ENCODE results near the gene SLN. TPM values are rescaled to one million over a fixed set of nuclear protein-coding genes. Genes with fewer than 3 reads are reported as not detected.

SLN gene
- total RNA-seq, 1 experiment from 2014 or later: 0.40 TPM

DNA sequence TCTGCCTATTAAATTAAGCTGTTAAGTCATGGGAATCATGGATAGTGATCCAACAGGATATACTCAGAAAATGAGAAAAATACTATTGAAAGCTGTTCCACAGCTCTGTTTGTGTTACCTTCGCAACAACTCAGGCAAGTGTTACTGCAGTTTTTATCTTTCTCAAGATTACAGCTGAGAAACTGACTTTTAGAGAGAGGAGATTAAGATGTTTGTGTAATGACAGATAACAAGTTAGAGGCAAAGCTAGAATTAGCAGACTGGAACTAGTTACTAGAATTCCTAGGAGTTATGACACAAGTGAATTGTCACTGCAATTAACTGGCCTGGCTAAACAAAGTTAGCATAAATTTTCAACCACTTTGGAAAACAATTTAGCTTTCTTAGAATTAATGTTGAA is 1.6 kb downstream of the SLN start:
- Histone ChIP-seq H3K36me3 (ENCODE audit: low read depth, low read length) (no peaks in the 10 kb centered on the region), H3K79me2 (ENCODE audit: low read length) (no peaks in the 10 kb centered on the region), H3K27me3 (ENCODE audit: low read length) (peaks cover 53% of the 10 kb centered on the region), H3K9me3 (ENCODE audit: low read length) (no peaks in the 10 kb centered on the region), H3K4me2 (ENCODE audit: low read length) (no peak overlapping the region), H2AFZ (ENCODE audit: low read length) (no peak overlapping the region), H3K4me3 (ENCODE audit: low read length) (no peak overlapping the region), H3K9me2 (replicated peaks; ENCODE audit: low read length) (no peaks in the 10 kb centered on the region), H3F3A (ENCODE audit: low read length, unreplicated experiment) (peaks cover 4% of the 10 kb centered on the region), H4K20me1 (ENCODE audit: low read length) (no peaks in the 10 kb centered on the region), H3K9ac (ENCODE audit: low read length) (no peak overlapping the region), H3K4me1 (ENCODE audit: insufficient read depth, low read length) (peaks cover 6% of the 10 kb centered on the region), H3K27ac (ENCODE audit: low read length) (no peak overlapping the region)
- intact Hi-C loops (cut with micrococcal nuclease): no loop called here
- ChIA-PET CTCF (no interaction called here), POLR2A (ENCODE audit: unreplicated experiment) (no interaction called here)
- no peak for TF ChIP-seq EZH2 (IDR thresholded peaks at IDR 0.05; ENCODE audit: low read length, unreplicated experiment)
- TF ChIP-seq, protein P1, sequence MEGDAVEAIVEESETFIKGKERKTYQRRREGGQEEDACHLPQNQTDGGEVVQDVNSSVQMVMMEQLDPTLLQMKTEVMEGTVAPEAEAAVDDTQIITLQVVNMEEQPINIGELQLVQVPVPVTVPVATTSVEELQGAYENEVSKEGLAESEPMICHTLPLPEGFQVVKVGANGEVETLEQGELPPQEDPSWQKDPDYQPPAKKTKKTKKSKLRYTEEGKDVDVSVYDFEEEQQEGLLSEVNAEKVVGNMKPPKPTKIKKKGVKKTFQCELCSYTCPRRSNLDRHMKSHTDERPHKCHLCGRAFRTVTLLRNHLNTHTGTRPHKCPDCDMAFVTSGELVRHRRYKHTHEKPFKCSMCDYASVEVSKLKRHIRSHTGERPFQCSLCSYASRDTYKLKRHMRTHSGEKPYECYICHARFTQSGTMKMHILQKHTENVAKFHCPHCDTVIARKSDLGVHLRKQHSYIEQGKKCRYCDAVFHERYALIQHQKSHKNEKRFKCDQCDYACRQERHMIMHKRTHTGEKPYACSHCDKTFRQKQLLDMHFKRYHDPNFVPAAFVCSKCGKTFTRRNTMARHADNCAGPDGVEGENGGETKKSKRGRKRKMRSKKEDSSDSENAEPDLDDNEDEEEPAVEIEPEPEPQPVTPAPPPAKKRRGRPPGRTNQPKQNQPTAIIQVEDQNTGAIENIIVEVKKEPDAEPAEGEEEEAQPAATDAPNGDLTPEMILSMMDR (conservative IDR thresholded peaks at IDR 0.05; ENCODE audit: low read depth, low read length): no peak
- no peak for TF ChIP-seq EZH2phosphoT487 (IDR thresholded peaks at IDR 0.05; ENCODE audit: borderline replicate concordance, low read length)
- ATAC-seq (no peak), DNase-seq (no peak)
- no TSS peak for BruUV-seq (replicated peaks)

GRCh38 chr11:107708792-107709191 is 3.1 kb downstream of the SLN start:
- H3K4me2 ChIP-seq (ENCODE audit: low read length): no peak overlapping the region
- no peaks in the 10 kb centered on the region for H3K79me2 ChIP-seq (ENCODE audit: low read length)
- H3K9me3 ChIP-seq (ENCODE audit: low read length): no peaks in the 10 kb centered on the region
- peaks cover 38% of the 10 kb centered on the region for H3K27me3 ChIP-seq (ENCODE audit: low read length)
- 0 out of 2 replicates have a peak, but pooled peaks cover 3% of the 10 kb centered on the region for H3K9me2 ChIP-seq (replicated peaks; ENCODE audit: low read length)
- peaks cover 5% of the 10 kb centered on the region for H3F3A ChIP-seq (ENCODE audit: low read length, unreplicated experiment)
- no peak overlapping the region for H3K9ac ChIP-seq (ENCODE audit: low read length)
- DNase-seq (no peak), ATAC-seq (no peak)
- no peak overlapping the region for H3K4me3 ChIP-seq (ENCODE audit: low read length)
- no peaks in the 10 kb centered on the region for H4K20me1 ChIP-seq (ENCODE audit: low read length)
- intact Hi-C loops (cut with micrococcal nuclease): no loop called here
- no peaks in the 10 kb centered on the region for H3K36me3 ChIP-seq (ENCODE audit: low read depth, low read length)
- TF ChIP-seq EZH2phosphoT487 (IDR thresholded peaks at IDR 0.05; ENCODE audit: borderline replicate concordance, low read length): no peak
- TF ChIP-seq EZH2 (IDR thresholded peaks at IDR 0.05; ENCODE audit: low read length, unreplicated experiment): no peak
- TF ChIP-seq, protein P1 (conservative IDR thresholded peaks at IDR 0.05; ENCODE audit: low read depth, low read length): no peak
- peaks cover 20% of the 10 kb centered on the region for H3K4me1 ChIP-seq (ENCODE audit: insufficient read depth, low read length)
- BruUV-seq (replicated peaks): no TSS peak
- ChIA-PET POLR2A (ENCODE audit: unreplicated experiment) (no interaction called here), CTCF (no interaction called here)
- H3K27ac ChIP-seq (ENCODE audit: low read length): no peak overlapping the region
- H2AFZ ChIP-seq (ENCODE audit: low read length): no peak overlapping the region

DNA sequence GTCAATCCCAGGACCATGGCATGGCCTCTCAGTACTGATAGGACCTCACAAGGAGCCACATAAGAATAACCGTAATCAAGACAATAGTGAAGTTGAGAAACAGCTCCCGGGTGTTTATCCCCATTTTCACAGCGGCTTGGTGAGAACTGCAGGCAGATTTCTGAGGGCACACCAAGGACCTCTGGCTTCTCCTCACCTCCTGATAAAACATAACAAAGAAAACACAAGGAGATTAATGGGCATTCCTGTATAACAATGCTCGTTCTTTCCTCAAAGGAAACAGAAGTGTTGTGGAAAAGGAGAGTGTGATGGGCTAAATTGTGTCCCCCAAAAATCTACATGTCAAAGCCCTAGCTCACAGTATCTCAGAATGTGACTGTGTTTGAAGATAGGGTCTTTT is 4.0 kb downstream of the SLN start:
- POLR2A ChIA-PET (ENCODE audit: unreplicated experiment): no interaction called here
- TF ChIP-seq EZH2phosphoT487 (IDR thresholded peaks at IDR 0.05; ENCODE audit: borderline replicate concordance, low read length) (no peak), EZH2 (IDR thresholded peaks at IDR 0.05; ENCODE audit: low read length, unreplicated experiment) (no peak)
- TF ChIP-seq, protein P1 (conservative IDR thresholded peaks at IDR 0.05; ENCODE audit: low read depth, low read length): no peak
- Histone ChIP-seq H4K20me1 (ENCODE audit: low read length) (no peaks in the 10 kb centered on the region), H3K4me3 (ENCODE audit: low read length) (no peak overlapping the region), H3K4me1 (ENCODE audit: insufficient read depth, low read length) (peaks cover 25% of the 10 kb centered on the region), H3K36me3 (ENCODE audit: low read depth, low read length) (no peaks in the 10 kb centered on the region), H3K79me2 (ENCODE audit: low read length) (no peaks in the 10 kb centered on the region), H3K4me2 (ENCODE audit: low read length) (no peak overlapping the region), H3K27me3 (ENCODE audit: low read length) (peaks cover 32% of the 10 kb centered on the region), H3F3A (ENCODE audit: low read length, unreplicated experiment) (peaks cover 5% of the 10 kb centered on the region), H3K27ac (ENCODE audit: low read length) (no peak overlapping the region), H3K9ac (ENCODE audit: low read length) (no peak overlapping the region), H3K9me3 (ENCODE audit: low read length) (no peaks in the 10 kb centered on the region), H2AFZ (ENCODE audit: low read length) (no peak overlapping the region), H3K9me2 (replicated peaks; ENCODE audit: low read length) (0 out of 2 replicates have a peak, but pooled peaks cover 3% of the 10 kb centered on the region)
- CTCF ChIA-PET: no interaction called here
- ATAC-seq (no peak), DNase-seq (no peak)
- intact Hi-C loops (cut with micrococcal nuclease): no loop called here
- no TSS peak for BruUV-seq (replicated peaks)
